Measurements from ENCODE around the gene SSPN.
A peak's percentile ranks its signal among the peaks of the same experiment; 100 is the strongest.

Gene SSPN

GRCh38 chr12:26244503-26244902 is 49.1 kb downstream of the SSPN start:
- TF ChIP-seq CTCF (IDR thresholded peaks at IDR 0.05; ENCODE audit: insufficient read depth, low read depth, low read length, missing control alignments): no peak
- no peak for DNase-seq (ENCODE audit: low read depth)
- no peak overlapping the region for H3K4me3 ChIP-seq (ENCODE audit: low read length)

- DNase-seq (ENCODE audit: low read depth): no peak
- no peak for TF ChIP-seq CTCF (IDR thresholded peaks at IDR 0.05; ENCODE audit: insufficient read depth, low read depth, low read length, missing control alignments)
- no peak overlapping the region for H3K4me3 ChIP-seq (ENCODE audit: low read length)
Observed at GRCh38 chr12:26245175-26245942, 50.0 kb downstream of the SSPN start.

GRCh38 chr12:26246483-26247164 is 51.3 kb downstream of the SSPN start:
- TF ChIP-seq CTCF (IDR thresholded peaks at IDR 0.05; ENCODE audit: insufficient read depth, low read depth, low read length, missing control alignments): no peak
- no peak overlapping the region for H3K4me3 ChIP-seq (ENCODE audit: low read length)
- DNase-seq (ENCODE audit: low read depth): peak; percentile 95

GRCh38 chr12:26247873-26248272 is 52.5 kb downstream of the SSPN start:
- TF ChIP-seq CTCF (IDR thresholded peaks at IDR 0.05; ENCODE audit: insufficient read depth, low read depth, low read length, missing control alignments): no peak
- DNase-seq (ENCODE audit: low read depth): no peak

GRCh38 chr12:26250801-26251200 is 55.4 kb downstream of the SSPN start:
- no peak for TF ChIP-seq CTCF (IDR thresholded peaks at IDR 0.05; ENCODE audit: insufficient read depth, low read depth, low read length, missing control alignments)
- H3K4me3 ChIP-seq (ENCODE audit: low read length): no peak overlapping the region
- DNase-seq (ENCODE audit: low read depth): no peak

More at GRCh38 chr12:26247873-26248272, 52.5 kb downstream of the SSPN start:
- H3K4me3 ChIP-seq (ENCODE audit: low read length): no peak overlapping the region

GRCh38 chr12:26251600-26251999 is 56.2 kb downstream of the SSPN start:
- TF ChIP-seq CTCF (IDR thresholded peaks at IDR 0.05; ENCODE audit: insufficient read depth, low read depth, low read length, missing control alignments): no peak
- H3K4me3 ChIP-seq (ENCODE audit: low read length): no peak overlapping the region
- DNase-seq (ENCODE audit: low read depth): no peak
